ENCODE measurements around the gene TRPC5OS.

DNA sequence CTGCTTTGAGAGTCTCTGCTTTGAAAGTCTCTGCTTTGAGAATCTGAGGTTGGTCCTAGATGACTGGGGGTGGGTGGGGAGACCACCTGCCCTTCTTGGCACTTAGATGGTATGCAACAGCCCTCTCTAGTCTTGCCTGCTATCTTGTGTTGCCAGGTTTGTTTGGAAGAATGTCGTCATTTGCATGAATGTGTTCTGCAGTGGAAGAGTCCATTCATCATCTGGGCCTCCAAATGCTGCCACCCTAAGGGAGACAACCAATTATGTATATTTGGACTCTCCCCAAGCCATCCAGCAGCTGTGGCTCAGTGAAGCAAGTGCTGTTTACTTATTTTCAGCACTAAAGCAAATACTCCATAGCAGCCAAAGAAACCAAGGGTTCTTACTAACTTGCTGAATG lies 44.6 kb upstream of the TRPC5OS start:
- TF ChIP-seq POLR2AphosphoS5 (IDR thresholded peaks at IDR 0.05): no peak
- TF ChIP-seq, protein P1, sequence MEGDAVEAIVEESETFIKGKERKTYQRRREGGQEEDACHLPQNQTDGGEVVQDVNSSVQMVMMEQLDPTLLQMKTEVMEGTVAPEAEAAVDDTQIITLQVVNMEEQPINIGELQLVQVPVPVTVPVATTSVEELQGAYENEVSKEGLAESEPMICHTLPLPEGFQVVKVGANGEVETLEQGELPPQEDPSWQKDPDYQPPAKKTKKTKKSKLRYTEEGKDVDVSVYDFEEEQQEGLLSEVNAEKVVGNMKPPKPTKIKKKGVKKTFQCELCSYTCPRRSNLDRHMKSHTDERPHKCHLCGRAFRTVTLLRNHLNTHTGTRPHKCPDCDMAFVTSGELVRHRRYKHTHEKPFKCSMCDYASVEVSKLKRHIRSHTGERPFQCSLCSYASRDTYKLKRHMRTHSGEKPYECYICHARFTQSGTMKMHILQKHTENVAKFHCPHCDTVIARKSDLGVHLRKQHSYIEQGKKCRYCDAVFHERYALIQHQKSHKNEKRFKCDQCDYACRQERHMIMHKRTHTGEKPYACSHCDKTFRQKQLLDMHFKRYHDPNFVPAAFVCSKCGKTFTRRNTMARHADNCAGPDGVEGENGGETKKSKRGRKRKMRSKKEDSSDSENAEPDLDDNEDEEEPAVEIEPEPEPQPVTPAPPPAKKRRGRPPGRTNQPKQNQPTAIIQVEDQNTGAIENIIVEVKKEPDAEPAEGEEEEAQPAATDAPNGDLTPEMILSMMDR (IDR thresholded peaks at IDR 0.05; ENCODE audit: poor library complexity, severe bottlenecking): no peak

Data from neural cell (in vitro differentiated cells).